Fibroblast of the aortic adventitia (primary cell): ENCODE measurements around the gene PPARG. TPM values are rescaled to one million over a fixed set of nuclear protein-coding genes. Genes with fewer than 3 reads are reported as not detected.
A peak's percentile ranks its signal among the peaks of the same experiment; 100 is the strongest.

Experiments used
- DNase-seq: peaks from one replicate; pipeline ENCODE4 v3.0.0-alpha.2; 2010; ENCODE audit warnings: low read depth
- H3K4me3 ChIP-seq: 2 replicates; pipeline ENCODE4 v1.5.1; 2011; ENCODE audit warnings: low read depth, mild to moderate bottlenecking, control low read depth, low read length, moderate library complexity
- total RNA-seq: library from RNA; depleted of rRNA; stranded (reverse); fragments of >200 nt; gene quantifications from 2 replicates; pipeline ENCODE4 v1.2.3, GENCODE V29; 2012; ENCODE audit warnings: low replicate concordance
- TF ChIP-seq, protein P1 (sequence below): IDR thresholded peaks from 2 replicates; pipeline ENCODE4 v1.5.1; 2011; ENCODE audit warnings: mild to moderate bottlenecking, low read length, control low read depth, inconsistent platforms; ENCODE audit not compliant: insufficient read depth

The PPARG gene
- total RNA-seq, 1 donor = 39.4 TPM

DNA sequence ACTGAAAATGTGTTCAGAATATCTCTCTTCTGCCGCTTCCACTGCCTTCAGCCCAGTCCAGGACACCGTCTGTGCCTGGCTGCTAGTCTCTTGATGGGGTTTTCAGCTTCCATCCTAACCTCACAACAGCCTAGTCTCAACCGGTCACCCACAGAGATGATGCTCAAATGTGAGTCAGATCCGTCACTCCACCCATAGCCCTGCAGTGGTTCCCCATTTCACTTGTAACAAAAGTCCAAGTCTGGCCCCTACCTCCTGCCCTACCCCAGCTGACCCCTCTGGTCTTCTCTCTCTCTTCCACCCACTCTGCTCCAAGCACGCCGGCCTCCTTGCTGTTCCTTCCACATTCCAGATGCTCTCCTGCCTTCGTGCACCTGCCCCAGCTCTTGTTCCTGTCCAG is 68.1 kb downstream of the PPARG start:
- DNase-seq = no peak
- H3K4me3 ChIP-seq = no peak overlapping the region
- TF ChIP-seq, protein P1, sequence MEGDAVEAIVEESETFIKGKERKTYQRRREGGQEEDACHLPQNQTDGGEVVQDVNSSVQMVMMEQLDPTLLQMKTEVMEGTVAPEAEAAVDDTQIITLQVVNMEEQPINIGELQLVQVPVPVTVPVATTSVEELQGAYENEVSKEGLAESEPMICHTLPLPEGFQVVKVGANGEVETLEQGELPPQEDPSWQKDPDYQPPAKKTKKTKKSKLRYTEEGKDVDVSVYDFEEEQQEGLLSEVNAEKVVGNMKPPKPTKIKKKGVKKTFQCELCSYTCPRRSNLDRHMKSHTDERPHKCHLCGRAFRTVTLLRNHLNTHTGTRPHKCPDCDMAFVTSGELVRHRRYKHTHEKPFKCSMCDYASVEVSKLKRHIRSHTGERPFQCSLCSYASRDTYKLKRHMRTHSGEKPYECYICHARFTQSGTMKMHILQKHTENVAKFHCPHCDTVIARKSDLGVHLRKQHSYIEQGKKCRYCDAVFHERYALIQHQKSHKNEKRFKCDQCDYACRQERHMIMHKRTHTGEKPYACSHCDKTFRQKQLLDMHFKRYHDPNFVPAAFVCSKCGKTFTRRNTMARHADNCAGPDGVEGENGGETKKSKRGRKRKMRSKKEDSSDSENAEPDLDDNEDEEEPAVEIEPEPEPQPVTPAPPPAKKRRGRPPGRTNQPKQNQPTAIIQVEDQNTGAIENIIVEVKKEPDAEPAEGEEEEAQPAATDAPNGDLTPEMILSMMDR = no peak

DNA sequence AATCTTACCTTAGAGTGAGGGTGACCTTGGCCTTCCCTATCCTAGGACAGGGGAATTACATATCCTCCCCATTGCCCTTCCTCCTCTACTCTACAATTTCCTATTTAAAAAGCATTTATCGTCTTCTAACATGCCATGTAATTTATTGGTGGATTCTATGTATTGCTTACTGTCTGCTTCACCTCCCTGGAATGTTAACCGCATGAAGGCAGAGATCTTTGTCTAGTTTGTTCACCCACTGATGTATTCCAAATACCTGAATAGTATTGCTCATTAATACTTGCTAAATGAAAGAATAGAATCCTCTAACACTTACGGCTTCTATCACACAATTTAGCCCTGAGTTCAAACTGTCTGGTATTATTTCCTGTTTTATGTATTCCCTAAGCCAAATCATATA is 68.6 kb downstream of the PPARG start:
- H3K4me3 ChIP-seq = no peak overlapping the region
- TF ChIP-seq, protein P1 = no peak
- no peak for DNase-seq

DNA sequence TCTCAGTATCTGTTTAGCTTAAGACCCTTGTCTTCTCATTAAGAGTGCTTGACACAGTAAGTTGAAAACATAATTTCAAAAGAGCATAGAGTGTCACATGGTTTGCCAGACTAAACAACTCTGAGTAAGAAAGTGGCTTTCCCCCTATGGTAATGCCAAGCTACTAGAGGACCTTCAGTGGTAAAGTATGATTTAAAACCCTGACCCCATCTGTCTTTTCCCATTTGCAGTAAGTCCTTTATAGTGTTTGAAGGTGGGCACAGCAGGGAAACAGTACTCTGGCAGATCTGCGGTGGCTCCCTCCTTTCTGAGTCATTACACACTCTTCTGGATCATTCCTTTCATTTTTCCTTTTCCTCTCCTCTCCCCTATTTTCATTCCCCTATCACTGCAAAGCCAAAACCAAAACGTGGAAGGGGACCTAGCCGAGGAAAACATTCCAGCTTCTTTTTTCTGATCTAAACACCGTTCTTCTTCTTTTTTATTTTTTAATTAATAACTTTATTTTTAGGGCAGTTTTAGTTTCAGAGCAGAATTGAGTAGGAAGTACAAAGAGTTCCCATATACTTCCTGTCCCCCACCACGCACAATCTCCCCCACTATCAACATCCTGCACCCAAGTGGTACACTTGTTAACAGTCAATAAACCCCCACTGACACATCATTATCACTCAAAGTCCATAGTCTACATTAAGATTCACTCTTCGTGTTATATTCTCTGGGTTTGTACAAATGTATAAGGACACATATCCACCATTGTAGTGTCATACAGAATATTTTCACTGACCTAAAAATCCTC is 74.7 kb downstream of the PPARG start:
- DNase-seq = peak; percentile 16
- TF ChIP-seq, protein P1 = no peak
- no peak overlapping the region for H3K4me3 ChIP-seq

DNA sequence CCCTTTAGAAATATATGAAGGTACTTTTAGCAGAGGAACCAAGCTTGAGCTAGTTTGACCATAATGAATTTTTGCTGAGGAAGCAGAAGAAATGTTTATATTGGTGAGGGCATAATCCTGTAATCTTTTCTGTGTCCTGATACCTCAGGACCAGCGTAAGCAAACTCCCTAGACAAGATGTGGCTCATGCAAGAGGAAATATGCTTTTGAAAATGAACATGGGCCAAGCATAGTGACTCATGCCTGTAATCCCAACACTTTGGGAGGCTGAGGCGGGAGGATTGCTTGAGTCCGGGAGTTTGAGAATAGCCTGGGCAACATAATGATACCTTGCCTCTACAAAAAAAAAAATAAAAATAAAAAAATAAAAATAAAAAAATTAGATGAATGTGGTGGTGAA is 78.5 kb downstream of the PPARG start:
- TF ChIP-seq, protein P1 = no peak
- no peak for DNase-seq
- no peak overlapping the region for H3K4me3 ChIP-seq

DNA sequence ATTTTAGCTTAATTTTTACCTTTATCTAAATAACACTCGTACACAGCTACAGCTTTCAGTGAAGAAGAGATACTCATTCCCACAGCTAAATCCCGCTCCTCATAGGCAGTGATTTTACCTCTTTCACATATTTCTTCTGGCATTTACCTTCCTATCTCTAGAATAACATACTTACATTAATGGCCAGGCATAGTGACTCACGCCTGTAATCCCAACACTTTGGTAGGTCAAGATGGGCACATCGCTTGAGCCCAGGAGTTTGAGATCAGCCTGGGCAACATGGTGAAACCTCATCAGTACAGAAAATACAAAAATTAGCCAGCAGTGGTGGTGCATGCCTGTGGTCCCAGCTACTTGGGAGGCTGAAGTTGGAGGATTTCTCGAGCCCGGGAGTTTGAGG is 80.2 kb downstream of the PPARG start:
- TF ChIP-seq, protein P1 = no peak
- no peak overlapping the region for H3K4me3 ChIP-seq
- no peak for DNase-seq

DNA sequence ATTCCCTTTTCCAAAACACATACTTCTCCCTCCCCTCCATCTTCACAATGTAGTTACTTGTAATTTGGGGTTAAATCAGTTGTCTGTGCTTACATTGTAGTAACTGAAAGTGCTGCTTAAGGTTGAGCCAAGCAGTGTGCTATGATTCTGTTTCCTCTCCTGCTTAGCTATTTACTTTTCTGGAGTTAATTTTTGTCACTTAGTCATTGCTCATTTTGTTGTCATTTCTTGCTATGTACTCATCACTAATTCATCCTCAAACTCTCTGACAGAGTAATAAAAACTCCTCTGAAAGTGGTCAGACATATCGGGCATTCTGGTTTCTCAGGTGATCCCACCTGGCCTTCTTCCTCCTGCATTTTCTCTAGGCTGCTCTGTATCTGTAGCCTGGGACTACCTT is 80.7 kb downstream of the PPARG start:
- no peak overlapping the region for H3K4me3 ChIP-seq
- TF ChIP-seq, protein P1 = no peak
- no peak for DNase-seq

DNA sequence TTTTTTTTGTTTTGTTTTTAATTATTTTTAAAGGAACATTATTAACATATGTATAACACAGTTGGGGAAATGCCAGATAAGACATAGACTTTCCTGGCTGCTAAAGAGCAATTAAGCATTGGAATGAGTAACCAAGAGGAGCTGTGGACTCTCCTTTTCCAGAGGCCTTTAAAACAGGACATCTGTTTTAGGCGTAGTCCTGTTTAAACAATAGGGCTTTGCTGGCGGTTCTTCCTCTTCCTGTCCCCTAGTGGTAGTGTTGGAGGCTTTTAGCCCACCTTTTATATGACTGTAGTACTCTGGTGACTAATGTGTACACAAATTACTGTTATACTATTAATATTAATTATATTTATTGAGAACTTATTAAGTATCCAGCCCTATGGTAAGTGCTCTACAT is 81.9 kb downstream of the PPARG start:
- no peak overlapping the region for H3K4me3 ChIP-seq
- peak; percentile 23 for DNase-seq
- TF ChIP-seq, protein P1 = peak; percentile 24
